T-helper 2 cell treated with Interferon-gamma antibody and Interleukin-4, amounts not matched to agents 5 μg/mL and 100 μg/mL, for 36 hours (primary cell): Measurements from ENCODE around the gene ABHD4.
"Not testable (repeated sequence)": the region's sequence is repeated elsewhere in the genome, so short reads cannot be mapped to it uniquely, and the experiment has no call there.

Experiments used
- DNase-seq: peaks from one replicate; pipeline ENCODE4 v3.0.0; 2021; ENCODE audit warnings: low spot score
- H3K27ac Mint-ChIP-seq: one replicate; pipeline ENCODE4 v1.8.0; 2021; ENCODE audit warnings: mild to moderate bottlenecking, mixed read lengths
- H3K27me3 Mint-ChIP-seq: one replicate; pipeline ENCODE4 v1.8.0; 2021; ENCODE audit warnings: low read depth, mixed read lengths
- H3K36me3 Mint-ChIP-seq: one replicate; pipeline ENCODE4 v1.8.0; 2021; ENCODE audit warnings: low read depth, mixed read lengths
- H3K4me1 Mint-ChIP-seq: one replicate; pipeline ENCODE4 v1.8.0; 2021; ENCODE audit warnings: low read depth, mixed read lengths
- H3K4me3 Mint-ChIP-seq: one replicate; pipeline ENCODE4 v1.8.0; 2022; ENCODE audit warnings: mild to moderate bottlenecking, moderate library complexity, mixed read lengths
- H3K9me3 Mint-ChIP-seq: one replicate; pipeline ENCODE4 v1.8.0; 2021; ENCODE audit warnings: mixed read lengths

The ABHD4 gene

DNA sequence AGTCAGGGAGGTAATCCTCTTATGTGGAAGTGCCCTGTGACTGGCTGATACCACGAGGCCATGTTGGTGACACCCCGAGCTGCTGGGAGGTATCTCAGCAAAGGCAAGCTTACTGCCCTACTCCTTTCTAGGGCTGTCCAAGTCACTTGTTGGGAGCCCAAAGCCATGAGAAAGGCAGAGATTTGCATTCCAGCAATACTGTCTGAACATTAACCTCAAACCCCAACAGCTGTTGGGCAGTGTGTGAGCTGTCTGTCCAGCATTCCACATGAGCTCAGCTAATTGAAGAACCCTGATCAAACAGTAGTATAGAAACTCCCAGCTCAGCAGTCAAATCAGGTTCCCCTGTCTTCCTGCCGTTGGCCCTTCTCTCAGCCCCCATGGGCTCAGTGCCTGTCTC is 9.2 kb downstream of the ABHD4 start:
- Mint-ChIP-seq H3K4me3 (no peak overlapping the region), H3K27me3 (no peaks in the 10 kb centered on the region), H3K36me3 (peaks cover 39% of the 10 kb centered on the region), H3K27ac (no peak overlapping the region), H3K4me1 (no peaks in the 10 kb centered on the region), H3K9me3 (no peaks in the 10 kb centered on the region)
- no peak for DNase-seq

DNA sequence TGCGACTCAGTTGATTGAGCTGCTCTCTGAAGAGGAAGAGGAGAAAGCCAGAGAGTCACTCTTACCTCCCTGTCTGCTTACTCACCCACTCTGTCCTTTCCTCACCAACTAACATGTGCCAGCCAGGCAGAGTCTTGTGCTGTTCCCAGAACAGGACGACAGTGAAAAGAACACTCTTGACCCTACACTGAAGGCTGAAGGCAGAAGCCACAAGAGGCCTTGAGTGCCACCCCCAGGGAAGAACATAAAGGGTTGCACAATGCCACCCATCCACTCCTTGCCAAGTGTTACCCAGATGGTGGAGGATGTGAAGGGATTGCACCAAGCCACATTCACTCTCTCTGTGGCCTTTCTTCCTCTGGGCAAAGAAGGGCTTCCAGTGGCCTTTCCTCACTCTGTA is 12.8 kb downstream of the ABHD4 start:
- Mint-ChIP-seq H3K4me3 (no peak overlapping the region), H3K4me1 (no peaks in the 10 kb centered on the region), H3K27ac (no peak overlapping the region), H3K27me3 (no peaks in the 10 kb centered on the region), H3K9me3 (no peaks in the 10 kb centered on the region), H3K36me3 (peaks cover 24% of the 10 kb centered on the region)
- no peak for DNase-seq

DNA sequence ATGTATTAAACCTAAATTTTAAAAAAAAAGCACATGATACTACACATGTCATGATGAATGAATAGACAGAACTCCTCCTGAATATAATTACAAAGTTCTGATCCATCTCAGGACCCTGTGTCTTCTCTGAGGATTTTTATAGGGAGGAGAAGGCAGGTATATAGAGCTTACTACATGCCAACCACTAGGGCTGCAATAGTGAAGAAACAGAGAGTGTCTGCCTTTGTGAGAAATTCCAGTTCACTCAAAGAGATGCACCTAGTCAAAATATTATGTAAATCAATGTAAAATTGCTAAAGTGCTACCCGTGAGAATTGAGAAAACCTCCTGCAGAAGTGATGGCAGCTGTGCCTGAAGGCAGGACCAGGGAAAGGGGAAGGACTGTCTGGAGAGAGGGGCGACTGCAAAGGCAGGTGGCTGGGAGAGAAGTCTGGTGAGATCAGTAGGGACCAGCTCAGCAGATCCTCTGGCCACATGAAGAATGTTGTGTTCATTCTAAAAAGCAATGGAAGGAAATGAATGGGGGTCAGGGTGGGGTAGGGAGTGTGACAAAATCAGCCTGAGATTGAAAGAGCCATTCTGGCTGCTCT is 15.1 kb downstream of the ABHD4 start:
- H3K4me1 Mint-ChIP-seq: no peaks in the 10 kb centered on the region
- H3K27ac Mint-ChIP-seq: no peak overlapping the region
- no peaks in the 10 kb centered on the region for H3K9me3 Mint-ChIP-seq
- no peak for DNase-seq
- H3K27me3 Mint-ChIP-seq: peaks cover 5% of the 10 kb centered on the region
- H3K36me3 Mint-ChIP-seq: peaks cover 18% of the 10 kb centered on the region
- no peak overlapping the region for H3K4me3 Mint-ChIP-seq

DNA sequence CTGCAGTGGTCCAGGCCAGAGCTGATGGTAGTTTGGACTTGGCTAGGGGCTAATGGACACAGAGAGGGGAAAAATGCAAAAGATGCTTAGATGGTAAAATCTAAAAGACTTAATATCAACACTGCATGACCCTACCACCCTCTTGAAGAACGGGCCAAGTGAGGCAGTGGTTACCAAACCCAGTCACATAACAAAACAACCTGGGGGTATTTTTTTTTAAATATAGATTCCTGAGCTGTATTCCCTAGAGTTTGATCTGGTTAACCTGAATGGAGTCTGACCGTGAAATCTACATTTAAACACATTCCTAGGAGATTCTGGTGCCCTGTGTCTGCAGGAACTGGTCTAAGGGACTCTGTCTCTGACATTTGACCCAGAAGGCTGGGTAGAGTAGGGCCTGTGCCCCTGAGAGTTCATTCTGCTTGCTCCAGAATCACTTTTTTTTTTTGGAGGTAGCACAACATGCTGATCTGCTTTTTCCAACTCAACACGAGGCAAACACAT is 15.7 kb downstream of the ABHD4 start:
- DNase-seq: no peak
- Mint-ChIP-seq H3K36me3 (peaks cover 18% of the 10 kb centered on the region), H3K27ac (no peak overlapping the region), H3K4me3 (no peak overlapping the region), H3K27me3 (peaks cover 5% of the 10 kb centered on the region), H3K4me1 (no peaks in the 10 kb centered on the region), H3K9me3 (no peaks in the 10 kb centered on the region)

DNA sequence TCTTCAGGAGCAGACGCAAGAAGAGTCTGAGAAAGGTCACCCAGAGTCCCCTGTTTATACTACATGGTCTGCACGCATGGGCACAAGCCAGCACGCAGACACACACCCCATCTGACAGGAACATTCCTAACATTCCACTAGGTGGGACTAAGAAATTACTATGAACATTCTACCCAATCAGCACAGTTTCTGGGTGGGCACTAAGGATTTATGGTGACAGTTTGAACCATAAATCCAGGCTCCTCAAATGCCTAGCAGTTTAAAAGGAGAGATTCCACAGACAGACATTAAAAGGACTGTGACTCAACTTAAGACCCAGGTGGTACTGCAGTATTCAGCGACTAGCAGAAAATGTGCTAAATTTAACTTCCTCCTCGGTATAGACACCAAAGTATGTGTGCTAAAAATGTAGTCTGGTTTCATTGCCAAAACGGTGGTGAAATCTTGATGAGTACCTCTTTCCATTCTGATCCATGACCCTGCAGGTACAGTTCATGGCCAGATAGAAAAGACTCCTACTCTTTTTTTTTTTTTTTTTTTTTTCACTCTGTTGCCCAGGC is 16.2 kb downstream of the ABHD4 start:
- peaks cover 9% of the 10 kb centered on the region for H3K27me3 Mint-ChIP-seq

DNA sequence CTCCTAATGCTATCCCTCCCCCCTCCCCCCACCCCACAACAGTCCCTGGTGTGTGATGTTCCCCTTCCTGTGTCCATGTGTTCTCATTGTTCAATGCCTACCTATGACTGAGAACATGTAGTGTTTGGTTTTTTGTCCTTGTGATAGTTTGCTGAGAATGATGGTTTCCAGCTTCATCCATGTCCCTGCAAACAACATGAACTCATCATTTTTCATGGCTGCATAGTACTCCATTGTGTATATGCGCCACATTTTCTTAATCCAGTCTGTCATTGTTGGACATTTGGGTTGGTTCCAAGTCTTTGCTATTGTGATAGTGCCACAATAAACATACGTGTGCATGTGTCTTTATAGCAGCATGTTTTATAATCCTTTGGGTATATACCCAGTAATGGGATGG is 17.7 kb downstream of the ABHD4 start:
- H3K27ac Mint-ChIP-seq, DNase-seq, H3K36me3 Mint-ChIP-seq, H3K4me3 Mint-ChIP-seq, H3K9me3 Mint-ChIP-seq, H3K4me1 Mint-ChIP-seq: not testable (repeated sequence)
- peaks cover 12% of the 10 kb centered on the region for H3K27me3 Mint-ChIP-seq

More for the DNA sequence above, 16.2 kb downstream of the ABHD4 start:
- DNase-seq: no peak
- Mint-ChIP-seq H3K4me1 (no peaks in the 10 kb centered on the region), H3K27ac (no peak overlapping the region), H3K4me3 (no peak overlapping the region), H3K9me3 (no peaks in the 10 kb centered on the region), H3K36me3 (peaks cover 18% of the 10 kb centered on the region)

DNA sequence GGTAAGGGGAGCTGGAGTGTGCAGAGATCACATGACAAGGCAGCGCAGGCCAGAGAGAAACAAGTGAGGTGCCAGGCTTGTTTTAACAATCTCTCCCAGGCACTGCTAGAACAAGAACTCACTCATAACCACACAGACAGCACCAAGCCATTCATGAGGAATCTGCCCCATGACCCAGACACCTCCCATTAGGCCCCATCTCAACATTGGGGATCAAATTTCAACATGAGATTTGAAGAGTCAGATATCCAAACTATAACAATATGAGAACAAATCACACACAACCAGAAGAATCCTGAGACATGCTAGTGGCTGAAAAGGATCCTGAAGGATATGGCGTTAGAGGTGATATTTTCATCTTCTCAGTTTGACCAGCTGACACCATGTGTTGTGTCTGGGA is 24.2 kb downstream of the ABHD4 start:
- Mint-ChIP-seq H3K9me3 (no peaks in the 10 kb centered on the region), H3K4me1 (peaks cover 4% of the 10 kb centered on the region), H3K36me3 (no peaks in the 10 kb centered on the region), H3K4me3 (no peak overlapping the region), H3K27me3 (peaks cover 14% of the 10 kb centered on the region), H3K27ac (no peak overlapping the region)
- no peak for DNase-seq

DNA sequence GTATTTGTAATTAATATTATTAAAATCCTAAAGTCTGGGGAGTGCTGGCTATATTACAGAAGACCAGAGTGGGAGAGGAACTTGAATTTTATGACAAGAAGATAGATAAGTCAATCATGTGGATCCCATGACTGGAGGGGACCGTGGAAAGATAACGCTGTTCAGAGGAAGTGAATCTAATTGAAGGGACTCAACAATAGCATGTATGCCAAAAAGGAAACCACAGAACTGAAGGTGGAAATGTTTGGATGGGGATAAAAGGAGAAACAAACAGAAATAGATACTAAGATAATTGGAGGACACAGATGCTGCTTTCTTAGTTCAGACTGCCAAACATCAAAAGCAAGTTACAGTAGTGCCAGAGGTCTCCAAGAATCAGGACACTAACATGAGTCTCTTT is 24.9 kb downstream of the ABHD4 start:
- H3K27ac Mint-ChIP-seq: no peak overlapping the region
- no peaks in the 10 kb centered on the region for H3K36me3 Mint-ChIP-seq
- H3K9me3 Mint-ChIP-seq: no peaks in the 10 kb centered on the region
- H3K4me3 Mint-ChIP-seq: no peak overlapping the region
- no peak for DNase-seq
- H3K4me1 Mint-ChIP-seq: peaks cover 4% of the 10 kb centered on the region
- H3K27me3 Mint-ChIP-seq: peaks cover 15% of the 10 kb centered on the region

DNA sequence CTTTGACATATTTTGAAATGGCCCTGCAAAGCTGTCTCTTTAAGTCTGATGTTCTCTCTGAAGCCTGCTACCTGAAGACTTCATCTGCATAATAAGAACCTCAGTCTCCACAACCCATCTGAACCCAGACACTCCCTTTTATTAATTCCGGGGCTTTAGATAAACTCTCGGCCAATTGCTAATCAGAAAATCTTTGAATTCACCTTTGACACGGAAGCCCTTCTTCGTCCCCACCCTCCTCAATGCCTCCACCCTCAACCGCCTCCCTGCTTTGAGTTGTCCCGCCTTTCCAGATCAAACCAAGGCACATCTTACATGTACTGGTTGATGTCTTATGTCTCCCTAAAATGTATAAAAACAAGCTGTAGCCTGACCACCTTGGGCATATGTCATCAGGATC is 28.5 kb downstream of the ABHD4 start:
- H3K36me3 Mint-ChIP-seq: no peaks in the 10 kb centered on the region
- peaks cover 9% of the 10 kb centered on the region for H3K27me3 Mint-ChIP-seq
- no peak overlapping the region for H3K27ac Mint-ChIP-seq
- peaks cover 4% of the 10 kb centered on the region for H3K4me1 Mint-ChIP-seq
- no peak for DNase-seq
- peaks cover 8% of the 10 kb centered on the region for H3K9me3 Mint-ChIP-seq
- H3K4me3 Mint-ChIP-seq: no peak overlapping the region

DNA sequence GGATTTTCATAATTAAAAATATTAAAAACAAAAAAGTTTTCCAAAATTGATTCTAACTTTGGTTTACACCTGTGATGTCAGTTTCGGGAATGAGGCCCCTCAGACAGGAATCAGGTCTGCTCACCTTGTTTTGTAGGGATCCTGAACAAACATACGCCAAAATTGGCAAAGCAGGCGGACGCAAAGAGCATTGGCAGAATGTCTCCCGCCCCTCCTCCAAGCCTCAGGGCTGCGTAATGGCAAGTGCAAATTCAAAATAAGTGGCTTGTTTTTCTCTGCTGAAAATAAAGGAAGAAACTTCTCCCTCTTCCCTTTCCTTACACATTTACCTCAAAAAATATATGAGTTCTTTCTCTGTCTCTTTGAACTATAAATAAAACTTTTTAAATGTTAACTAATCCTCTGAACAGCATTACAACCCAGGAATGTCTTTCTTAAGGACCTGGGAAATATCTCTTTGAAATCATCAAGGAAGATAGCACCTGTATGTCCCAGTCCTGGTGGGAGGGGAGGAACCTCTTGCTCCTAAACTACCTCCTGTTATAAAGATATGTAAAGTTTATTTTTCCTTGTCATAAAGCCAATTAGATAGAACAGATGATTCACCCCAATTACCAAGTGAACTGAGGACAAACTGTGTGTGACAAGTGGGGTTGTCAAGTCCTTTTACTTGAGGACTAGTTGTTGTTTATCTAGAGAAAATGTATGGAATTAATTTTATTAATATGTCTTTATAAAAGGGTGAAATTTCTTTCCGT is 29.6 kb downstream of the ABHD4 start:
- no peaks in the 10 kb centered on the region for H3K36me3 Mint-ChIP-seq
- peaks cover 4% of the 10 kb centered on the region for H3K4me1 Mint-ChIP-seq
- peaks cover 9% of the 10 kb centered on the region for H3K27me3 Mint-ChIP-seq
- no peak overlapping the region for H3K4me3 Mint-ChIP-seq
- H3K9me3 Mint-ChIP-seq: peaks cover 8% of the 10 kb centered on the region
- DNase-seq: no peak
- no peak overlapping the region for H3K27ac Mint-ChIP-seq

DNA sequence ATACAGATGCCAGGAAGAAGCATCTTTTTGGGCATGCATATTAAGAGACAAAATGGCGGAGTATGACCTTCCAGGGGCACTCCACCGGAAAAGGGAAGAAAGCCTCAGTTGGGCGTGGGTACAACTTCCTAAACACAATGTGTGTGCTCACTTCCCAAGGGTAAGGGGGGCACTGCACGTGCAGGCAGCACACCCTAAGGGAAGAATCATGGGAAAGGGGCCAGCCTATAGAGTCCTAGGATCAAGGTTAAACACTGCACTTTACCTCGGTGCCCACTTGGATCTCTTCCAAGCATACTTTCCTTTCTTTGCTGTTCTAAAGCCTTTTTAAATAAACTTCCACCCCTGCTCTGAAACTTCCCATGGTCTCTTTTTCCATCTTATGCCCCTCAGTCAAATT is 31.3 kb downstream of the ABHD4 start:
- no peak overlapping the region for H3K4me3 Mint-ChIP-seq
- H3K36me3 Mint-ChIP-seq: no peaks in the 10 kb centered on the region
- no peak overlapping the region for H3K27ac Mint-ChIP-seq

DNA sequence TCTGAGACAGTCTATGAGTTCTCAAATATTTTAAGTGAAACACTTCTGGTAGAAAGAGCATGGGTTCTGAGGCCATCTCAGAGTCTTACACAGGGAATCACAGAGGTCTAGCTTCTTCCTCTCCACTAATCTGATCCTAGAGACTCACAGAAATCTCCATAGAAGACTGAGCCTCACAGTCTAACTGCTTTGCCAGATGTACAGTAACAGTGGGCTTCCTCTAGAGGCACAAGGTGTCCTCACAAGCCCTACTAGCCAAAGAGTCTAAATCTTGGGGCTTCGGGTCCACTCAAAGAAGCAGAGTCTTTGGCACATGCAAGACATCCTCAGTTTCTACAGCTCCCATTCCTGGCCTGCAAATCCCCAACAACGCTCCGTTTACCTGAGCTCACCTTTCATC is 32.0 kb downstream of the ABHD4 start:
- peaks cover 8% of the 10 kb centered on the region for H3K9me3 Mint-ChIP-seq
- no peaks in the 10 kb centered on the region for H3K36me3 Mint-ChIP-seq
- no peak for DNase-seq
- H3K4me1 Mint-ChIP-seq: no peaks in the 10 kb centered on the region
- no peak overlapping the region for H3K4me3 Mint-ChIP-seq
- peaks cover 9% of the 10 kb centered on the region for H3K27me3 Mint-ChIP-seq
- no peak overlapping the region for H3K27ac Mint-ChIP-seq

More for the DNA sequence above, 31.3 kb downstream of the ABHD4 start:
- DNase-seq: no peak
- H3K4me1 Mint-ChIP-seq: no peaks in the 10 kb centered on the region
- H3K9me3 Mint-ChIP-seq: peaks cover 8% of the 10 kb centered on the region
- H3K27me3 Mint-ChIP-seq: peaks cover 9% of the 10 kb centered on the region

DNA sequence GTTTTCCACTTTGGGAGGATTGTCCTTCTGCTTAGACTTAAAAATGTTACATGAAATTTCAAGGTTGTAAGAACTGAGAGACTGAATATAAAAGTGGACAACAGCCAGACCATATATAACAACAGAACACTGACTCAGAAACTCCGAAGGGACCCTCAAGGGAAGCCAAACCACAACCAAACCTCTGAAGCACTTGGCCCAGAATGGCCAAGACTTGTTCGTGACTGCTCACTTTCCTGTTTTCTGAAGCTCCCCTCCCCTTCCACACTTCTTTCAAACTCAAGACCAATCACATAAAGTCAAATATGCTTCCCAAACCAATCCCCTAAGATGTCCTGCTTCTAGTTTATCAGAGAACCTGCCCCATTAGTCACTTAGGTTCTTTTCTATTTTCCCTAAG is 32.4 kb downstream of the ABHD4 start:
- peaks cover 8% of the 10 kb centered on the region for H3K9me3 Mint-ChIP-seq
- H3K36me3 Mint-ChIP-seq: no peaks in the 10 kb centered on the region
- H3K27ac Mint-ChIP-seq: no peak overlapping the region
- DNase-seq: no peak
- no peaks in the 10 kb centered on the region for H3K4me1 Mint-ChIP-seq
- H3K27me3 Mint-ChIP-seq: peaks cover 9% of the 10 kb centered on the region
- no peak overlapping the region for H3K4me3 Mint-ChIP-seq

DNA sequence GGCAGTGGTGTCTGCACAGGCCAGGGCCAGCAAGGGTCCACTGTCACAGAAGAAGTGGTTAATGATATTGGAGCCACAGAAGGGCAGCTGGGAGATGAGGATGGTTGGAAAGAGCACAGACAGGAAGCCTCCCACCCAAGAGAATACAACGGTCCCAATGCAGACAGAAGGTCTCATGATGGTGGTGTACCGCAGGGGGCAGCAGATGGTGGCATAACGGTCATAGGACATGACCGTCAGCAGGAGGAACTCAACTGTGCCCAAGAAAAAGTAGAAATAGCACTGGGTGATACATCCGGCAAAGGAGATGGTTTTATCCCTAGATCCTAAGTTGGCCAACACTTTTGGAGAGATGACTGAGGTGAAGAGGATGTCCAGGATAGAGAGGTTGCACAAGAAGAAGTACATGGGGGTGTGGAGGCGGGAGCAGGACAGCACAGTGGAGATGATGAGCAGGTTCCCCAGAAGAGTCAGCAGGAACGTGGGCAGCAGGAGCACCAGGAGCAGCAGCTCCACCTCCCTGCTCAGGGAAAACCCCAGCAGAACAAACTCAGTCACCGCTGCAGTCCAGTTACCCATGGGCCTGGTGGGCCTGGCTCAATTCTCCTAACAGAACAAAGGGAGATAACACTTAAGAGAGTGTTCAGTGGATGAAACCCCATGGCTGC is 36.3 kb downstream of the ABHD4 start:
- Mint-ChIP-seq H3K9me3 (peaks cover 8% of the 10 kb centered on the region), H3K4me1 (no peaks in the 10 kb centered on the region), H3K36me3 (no peaks in the 10 kb centered on the region), H3K4me3 (no peak overlapping the region), H3K27ac (no peak overlapping the region), H3K27me3 (peaks cover 3% of the 10 kb centered on the region)
- no peak for DNase-seq
